Gastrocnemius medialis (tissue), 4 donors: Measurements from ENCODE around the gene WDR89. TPM values are rescaled to one million over a fixed set of nuclear protein-coding genes. Genes with fewer than 3 reads are reported as not detected.

Experiments
- ATAC-seq, 2 donors: fragments of 150-250 bp; one replicate each; pipeline ENCODE4 v1.9.1; 2016
- DNase-seq, 2 donors: peaks; one replicate each; pipeline ENCODE4 v3.0.0-alpha.2; 2019
- H3K27ac ChIP-seq, 4 donors: fragments of 200-600 bp; sonication (generic); 1 replicate in 1 of 4; 2 replicates in 3 of 4; pipeline ENCODE4 v1.5.1; 2016 to 2018; ENCODE audit warnings: mild to moderate bottlenecking in 2 of 4, moderate library complexity in 1 of 4
- H3K27me3 ChIP-seq, 3 donors: fragments of 200-600 bp; sonication (generic) in 2 of 3; 1 replicate in 1 of 3; 2 replicates in 2 of 3; pipeline versions ENCODE4 v1.5.1 to v1.6.0; 2016 to 2019; ENCODE audit warnings: mild to moderate bottlenecking in 1 of 3, moderate library complexity in 1 of 3
- H3K36me3 ChIP-seq, 2 donors: fragments of 200-600 bp; sonication (generic) in 1 of 2; one replicate each; pipeline ENCODE4 v1.5.1; 2017 to 2018
- H3K4me1 ChIP-seq, 2 donors: fragments of 200-600 bp; sonication (generic) in 1 of 2; one replicate each; pipeline ENCODE4 v1.5.1; 2016 to 2017; ENCODE audit warnings: mild to moderate bottlenecking in 2 of 2
- H3K4me3 ChIP-seq, 4 donors: fragments of 200-600 bp; sonication (generic) in 3 of 4; 1 replicate in 1 of 4; 2 replicates in 3 of 4; pipeline ENCODE4 v1.5.1; 2016 to 2019; ENCODE audit warnings: mild to moderate bottlenecking in 2 of 4
- H3K9me3 ChIP-seq, 3 donors: fragments of 200-600 bp; sonication (generic) in 2 of 3; 1 replicate in 1 of 3; 2 replicates in 2 of 3; pipeline ENCODE4 v1.5.1; 2016 to 2019
- POLR2A ChIP-seq, 2 donors: fragments of 450-650 bp; IDR thresholded peaks; one replicate each; pipeline ENCODE4 v1.6.1; 2017; ENCODE audit warnings: antibody characterized with exemption in 2 of 2, mild to moderate bottlenecking in 2 of 2, moderate library complexity in 2 of 2
- in situ Hi-C, 4 donors: fragments of 200-750 bp; cut with MboI; loops; one replicate each; pipeline versions ENCODE4 v1.15.0 to v1.8.0; 2017; ENCODE audit warnings: low sequenced_read_pairs in 4 of 4
- intact Hi-C: fragments of 100-400 bp; cut with DNase I; formaldehyde crosslinking; loops from one replicate; pipeline ENCODE4 v1.15.1; 2023; ENCODE audit warnings: low total_unique reads
- total RNA-seq, 4 donors: library from RNA; depleted of rRNA; stranded (reverse); fragments of >200 nt; gene quantifications; one replicate each; pipeline versions ENCODE4 v1.1.0 to v1.2.3, GENCODE V29; 2016
- TF ChIP-seq, protein P1 (sequence below), 5 experiments: fragments of 450-650 bp in 3 of 5; fragments of 200-600 bp in 2 of 5; sonication (generic) in 2 of 5; IDR thresholded peaks in 4 of 5; conservative IDR thresholded peaks in 1 of 5; 1 replicate in 4 of 5; 2 replicates in 1 of 5; pipeline ENCODE4 v1.5.1; 2016 to 2019; ENCODE audit warnings: antibody characterized with exemption in 5 of 5, mild to moderate bottlenecking in 3 of 5, moderate library complexity in 3 of 5

WDR89 gene
- total RNA-seq, 4 donors from 2014 or later: 3.5 to 6.2 (median 5.1) TPM

DNA sequence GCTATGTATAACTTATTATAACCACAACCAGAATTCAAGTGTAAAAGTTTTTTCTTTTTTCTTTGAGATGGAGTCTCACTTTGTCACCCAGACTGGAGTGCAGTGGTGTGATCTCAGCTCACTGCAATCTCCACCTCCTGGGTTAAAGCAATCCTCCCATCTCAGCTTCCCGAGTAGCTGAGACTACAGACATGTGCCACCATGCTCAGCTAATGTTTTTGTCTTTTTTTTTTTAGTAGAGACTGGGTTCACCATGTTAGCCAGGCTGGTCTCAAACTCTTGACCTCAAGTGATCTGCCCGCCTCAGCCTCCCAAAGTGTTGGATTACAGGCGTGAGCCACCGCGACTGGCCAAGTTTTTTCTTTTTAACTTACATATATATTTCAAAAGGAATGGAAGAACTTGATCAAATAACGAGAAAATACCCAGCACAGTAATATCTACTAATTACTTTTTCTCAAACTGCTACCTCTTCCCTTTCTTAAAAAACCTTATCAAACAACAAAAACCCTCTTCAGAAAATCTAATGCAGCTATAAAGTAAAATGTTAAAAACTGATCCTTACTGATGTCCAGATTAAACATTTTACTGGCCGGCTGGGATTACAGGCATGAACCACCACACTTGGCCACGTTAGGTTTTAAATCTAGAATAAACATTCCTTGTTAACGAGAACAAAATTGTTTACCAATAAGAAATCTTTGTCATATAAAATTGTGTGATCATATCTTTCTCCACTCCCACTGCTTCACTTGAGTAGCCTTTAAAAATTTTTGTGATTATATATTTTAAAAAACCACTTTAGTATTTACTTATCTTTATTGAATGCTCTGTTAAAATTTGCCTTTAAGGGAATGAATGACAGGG lies 41.3 kb upstream of the WDR89 start:
- ATAC-seq (no peak), DNase-seq (no peak)
- Histone ChIP-seq H3K9me3 (no peaks in the 10 kb centered on the region), H3K27me3 (no peaks in the 10 kb centered on the region), H3K27ac (no peak overlapping the region), H3K36me3 (no peaks in the 10 kb centered on the region), H3K4me3 (no peak overlapping the region), H3K4me1 (no peaks in the 10 kb centered on the region)
- in situ Hi-C loops: no loop called here
- TF ChIP-seq, protein P1, sequence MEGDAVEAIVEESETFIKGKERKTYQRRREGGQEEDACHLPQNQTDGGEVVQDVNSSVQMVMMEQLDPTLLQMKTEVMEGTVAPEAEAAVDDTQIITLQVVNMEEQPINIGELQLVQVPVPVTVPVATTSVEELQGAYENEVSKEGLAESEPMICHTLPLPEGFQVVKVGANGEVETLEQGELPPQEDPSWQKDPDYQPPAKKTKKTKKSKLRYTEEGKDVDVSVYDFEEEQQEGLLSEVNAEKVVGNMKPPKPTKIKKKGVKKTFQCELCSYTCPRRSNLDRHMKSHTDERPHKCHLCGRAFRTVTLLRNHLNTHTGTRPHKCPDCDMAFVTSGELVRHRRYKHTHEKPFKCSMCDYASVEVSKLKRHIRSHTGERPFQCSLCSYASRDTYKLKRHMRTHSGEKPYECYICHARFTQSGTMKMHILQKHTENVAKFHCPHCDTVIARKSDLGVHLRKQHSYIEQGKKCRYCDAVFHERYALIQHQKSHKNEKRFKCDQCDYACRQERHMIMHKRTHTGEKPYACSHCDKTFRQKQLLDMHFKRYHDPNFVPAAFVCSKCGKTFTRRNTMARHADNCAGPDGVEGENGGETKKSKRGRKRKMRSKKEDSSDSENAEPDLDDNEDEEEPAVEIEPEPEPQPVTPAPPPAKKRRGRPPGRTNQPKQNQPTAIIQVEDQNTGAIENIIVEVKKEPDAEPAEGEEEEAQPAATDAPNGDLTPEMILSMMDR (IDR thresholded peaks at IDR 0.05 in 4 of 5, conservative IDR thresholded peaks at IDR 0.05 in 1 of 5): no peak
- no peak for TF ChIP-seq POLR2A (IDR thresholded peaks at IDR 0.05)
- intact Hi-C loops: no loop called here

GRCh38 chr14:63678536-63678935 lies 36.9 kb upstream of the WDR89 start:
- H3K27me3 ChIP-seq: no peaks in the 10 kb centered on the region
- H3K36me3 ChIP-seq: peaks cover 0 to 7% of the 10 kb centered on the region in 2 donors
- no peak for ATAC-seq
- H3K4me3 ChIP-seq: no peak overlapping the region
- no peak for DNase-seq
- intact Hi-C loops: no loop called here
- in situ Hi-C loops: no loop called here
- H3K4me1 ChIP-seq: no peaks in the 10 kb centered on the region
- no peak overlapping the region for H3K27ac ChIP-seq
- TF ChIP-seq POLR2A (IDR thresholded peaks at IDR 0.05): no peak
- H3K9me3 ChIP-seq: no peaks in the 10 kb centered on the region

GRCh38 chr14:63677891-63678379 lies 36.3 kb upstream of the WDR89 start:
- in situ Hi-C loops (no loop called here), intact Hi-C loops (no loop called here)
- Histone ChIP-seq H3K27me3 (no peaks in the 10 kb centered on the region), H3K4me1 (no peaks in the 10 kb centered on the region), H3K4me3 (no peak overlapping the region), H3K36me3 (peaks cover 0 to 7% of the 10 kb centered on the region in 2 donors), H3K27ac (no peak overlapping the region), H3K9me3 (no peaks in the 10 kb centered on the region)
- DNase-seq: no peak
- TF ChIP-seq, protein P1 (IDR thresholded peaks at IDR 0.05 in 4 of 5, conservative IDR thresholded peaks at IDR 0.05 in 1 of 5): no peak
- ATAC-seq: no peak

DNA sequence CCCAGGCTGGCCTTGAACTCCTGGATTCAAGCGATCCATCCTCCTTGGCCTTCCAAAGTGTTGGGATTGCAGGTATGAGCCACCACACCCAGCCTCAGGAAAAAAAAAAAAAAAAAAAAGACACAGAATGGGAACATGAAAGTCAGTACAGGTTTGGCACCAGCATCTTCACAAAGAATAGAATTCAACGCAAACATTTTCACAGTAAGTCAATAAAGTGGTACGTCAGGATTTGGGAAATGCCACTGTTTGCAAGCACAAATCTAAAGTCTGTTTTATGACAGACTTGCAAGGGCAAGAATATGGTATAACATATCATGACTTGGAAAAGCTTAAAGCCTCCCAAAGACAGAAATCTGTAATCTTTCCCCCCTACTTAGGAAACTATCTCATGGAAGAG lies 34.9 kb upstream of the WDR89 start:
- H3K4me3 ChIP-seq: no peak overlapping the region
- no peak for TF ChIP-seq POLR2A (IDR thresholded peaks at IDR 0.05)
- TF ChIP-seq, protein P1 (IDR thresholded peaks at IDR 0.05 in 4 of 5, conservative IDR thresholded peaks at IDR 0.05 in 1 of 5): no peak
- no peaks in the 10 kb centered on the region for H3K27me3 ChIP-seq
- peaks cover 0 to 7% of the 10 kb centered on the region in 2 donors for H3K36me3 ChIP-seq
- intact Hi-C loops (no loop called here), in situ Hi-C loops (no loop called here)
- no peaks in the 10 kb centered on the region for H3K4me1 ChIP-seq
- ATAC-seq: no peak
- no peak overlapping the region for H3K27ac ChIP-seq
- DNase-seq: no peak
- no peaks in the 10 kb centered on the region for H3K9me3 ChIP-seq

DNA sequence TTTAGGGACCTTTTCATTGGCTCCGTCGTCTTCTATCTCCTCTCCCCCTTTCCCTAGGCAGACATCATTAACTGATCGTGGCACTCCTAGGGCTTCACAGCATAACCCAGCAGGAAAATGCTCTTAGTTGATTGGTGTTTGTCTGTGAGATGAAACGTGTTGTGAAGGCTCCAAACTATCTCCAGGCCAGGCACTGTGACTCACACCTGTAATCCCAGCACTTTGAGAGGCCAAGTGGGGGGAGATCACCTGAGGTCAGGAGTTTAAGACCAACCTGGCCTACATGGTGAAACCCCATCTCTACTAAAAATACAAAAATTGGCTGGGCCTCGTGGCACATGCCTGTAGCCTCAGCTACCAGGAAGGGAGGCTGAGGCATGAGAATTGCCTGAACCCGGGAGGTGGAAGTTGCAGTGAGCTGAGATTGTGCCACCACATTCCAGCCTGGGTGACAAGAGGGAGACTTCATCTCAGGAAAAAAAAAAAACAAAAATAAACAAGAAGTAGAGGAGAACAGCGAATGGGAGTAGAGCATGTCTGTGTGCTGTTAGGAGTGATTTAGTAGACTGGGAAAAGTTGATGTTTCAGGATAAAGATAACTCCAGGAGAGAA lies 32.3 kb upstream of the WDR89 start:
- TF ChIP-seq, protein P1 (IDR thresholded peaks at IDR 0.05 in 4 of 5, conservative IDR thresholded peaks at IDR 0.05 in 1 of 5): no peak
- TF ChIP-seq POLR2A (IDR thresholded peaks at IDR 0.05): no peak
- H3K36me3 ChIP-seq: peaks cover 0 to 7% of the 10 kb centered on the region in 2 donors
- no peaks in the 10 kb centered on the region for H3K4me1 ChIP-seq

More for the DNA sequence above, 32.3 kb upstream of the WDR89 start:
- intact Hi-C loops: no loop called here
- in situ Hi-C loops: no loop called here
- Histone ChIP-seq H3K27me3 (no peaks in the 10 kb centered on the region), H3K9me3 (no peaks in the 10 kb centered on the region), H3K4me3 (no peak overlapping the region), H3K27ac (no peak overlapping the region)
- DNase-seq: no peak
- ATAC-seq: no peak
